CD4-positive, alpha-beta memory T cell (primary cell): ENCODE measurements around the gene EIF4ENIF1. TPM values are rescaled to one million over a fixed set of nuclear protein-coding genes. Genes with fewer than 3 reads are reported as not detected.
"Not testable (repeated sequence)": the region's sequence is repeated elsewhere in the genome, so short reads cannot be mapped to it uniquely, and the experiment has no call there.

Experiments used
- CTCF ChIA-PET: fragments of 350-600 bp; sonication (Branson Sonifier 250); formaldehyde crosslinking; loops from one replicate; lab custom pipeline; 2021; ENCODE audit warnings: inconsistent platforms; ENCODE audit not compliant: partially characterized antibody; lab: Charles Lee
- POLR2A ChIA-PET: fragments of 350-600 bp; sonication (Branson Sonifier 250); formaldehyde crosslinking; loops from one replicate; lab custom pipeline; 2021; ENCODE audit not compliant: partially characterized antibody; lab: Charles Lee
- DNase-seq, 5 donors: peaks; one replicate each; pipeline versions ENCODE4 v3.0.0 to v3.0.0-alpha.2; 2020 to 2022; ENCODE audit warnings: mixed read lengths in 1 of 5
- H3K27ac ChIP-seq: one replicate; pipeline ENCODE4 v1.7.0; 2013; ENCODE audit warnings: low read depth, low read length
- H3K27me3 ChIP-seq: 2 replicates; pipeline ENCODE4 v1.7.0; 2013; ENCODE audit warnings: mild to moderate bottlenecking, low read length, moderate library complexity; ENCODE audit not compliant: insufficient read depth
- H3K36me3 ChIP-seq: 2 replicates; pipeline ENCODE4 v1.7.0; 2013; ENCODE audit warnings: mild to moderate bottlenecking, low read length, moderate library complexity; ENCODE audit not compliant: insufficient read depth
- H3K4me1 ChIP-seq: 2 replicates; pipeline ENCODE4 v1.7.0; 2013; ENCODE audit warnings: mild to moderate bottlenecking, low read length, moderate library complexity; ENCODE audit not compliant: insufficient read depth
- H3K4me3 ChIP-seq, 2 donors: one replicate each; pipeline ENCODE4 v1.7.0; 2013; ENCODE audit warnings: low read length in 2 of 2, mild to moderate bottlenecking in 1 of 2
- H3K9me3 ChIP-seq, 2 donors: one replicate each; pipeline ENCODE4 v1.7.0; 2013; ENCODE audit warnings: low read length in 2 of 2, control low read depth in 1 of 2; ENCODE audit not compliant: control insufficient read depth in 1 of 2
- H3K27ac Mint-ChIP-seq, 7 donors: one replicate each; pipeline ENCODE4 v1.8.0; 2020 to 2021; ENCODE audit warnings: mixed read lengths in 7 of 7, mild to moderate bottlenecking in 6 of 7, inconsistent platforms in 3 of 7, moderate library complexity in 3 of 7
- H3K27me3 Mint-ChIP-seq, 2 donors: one replicate each; pipeline ENCODE4 v1.8.0; 2020 to 2021; ENCODE audit warnings: mixed read lengths in 2 of 2
- H3K36me3 Mint-ChIP-seq, 2 donors: one replicate each; pipeline ENCODE4 v1.8.0; 2020 to 2021; ENCODE audit warnings: mixed read lengths in 2 of 2, inconsistent platforms in 1 of 2, mild to moderate bottlenecking in 1 of 2
- H3K4me1 Mint-ChIP-seq, 4 donors: one replicate each; pipeline ENCODE4 v1.8.0; 2020 to 2021; ENCODE audit warnings: mixed read lengths in 4 of 4, mild to moderate bottlenecking in 1 of 4
- H3K4me3 Mint-ChIP-seq, 8 donors: one replicate each; pipeline ENCODE4 v1.8.0; 2020 to 2021; ENCODE audit warnings: mixed read lengths in 8 of 8, mild to moderate bottlenecking in 7 of 8, moderate library complexity in 6 of 8, inconsistent platforms in 3 of 8
- H3K9me3 Mint-ChIP-seq, 8 donors: one replicate each; pipeline ENCODE4 v1.8.0; 2020 to 2021; ENCODE audit warnings: mixed read lengths in 8 of 8, mild to moderate bottlenecking in 5 of 8, inconsistent platforms in 3 of 8, moderate library complexity in 1 of 8
- intact Hi-C: fragments of 100-400 bp; cut with micrococcal nuclease; formaldehyde crosslinking; loops from one replicate; pipeline ENCODE4 v1.15.1; 2023
- polyA plus RNA-seq, 2 donors: library from polyadenylated mRNA; unstranded; fragments of 300-500 nt; fragmentation: Illumina TruSeq; gene quantifications; one replicate each; pipeline ENCODE4 v1.2.3, GENCODE V29; 2021
- total RNA-seq, 2 experiments: library from RNA; stranded (reverse); gene quantifications; one replicate each; pipeline ENCODE4 v1.2.3, GENCODE V29; 2021

Gene EIF4ENIF1
- total and polyA plus RNA-seq, 4 experiments from 2014 or later: 6.6 to 50.7 (median 29.6) TPM

GRCh38 chr22:31488346-31488883 is 1.2 kb downstream of the EIF4ENIF1 start:
- Mint-ChIP-seq H3K27ac (peak overlapping the region; percentile 81 to 91 (median 88)), H3K27me3 (no peaks in the 10 kb centered on the region), H3K36me3 (peaks cover 15 to 44% of the 10 kb centered on the region in 2 donors), H3K9me3 (no peaks in the 10 kb centered on the region), H3K4me1 (peaks cover 28 to 53% (median 45%) of the 10 kb centered on the region in 4 donors), H3K4me3 (peak overlapping the region; percentile 81 to 88 (median 86))
- intact Hi-C loops: no loop called here
- Histone ChIP-seq H3K36me3 (peaks cover 7% of the 10 kb centered on the region), H3K4me3 (peak overlapping the region; percentile 20 to 52), H3K27ac (peak overlapping the region; percentile 57), H3K27me3 (no peaks in the 10 kb centered on the region), H3K9me3 (no peaks in the 10 kb centered on the region), H3K4me1 (peaks cover 41% of the 10 kb centered on the region)
- no peak for DNase-seq
- POLR2A ChIA-PET: interaction anchor here (1.2 to 2.9 kb wide), 6 partner anchors 8 to 198 kb away, joined by 3 to 11 read pairs (median 6); partner anchors contain the start of genes PIK3IP1 and SFI1
- CTCF ChIA-PET: interaction anchor here (0.8 to 1.4 kb wide), 4 partner anchors 13 to 146 kb away, joined by 3 to 5 read pairs (median 4); no protein-coding TSS in a partner anchor

DNA sequence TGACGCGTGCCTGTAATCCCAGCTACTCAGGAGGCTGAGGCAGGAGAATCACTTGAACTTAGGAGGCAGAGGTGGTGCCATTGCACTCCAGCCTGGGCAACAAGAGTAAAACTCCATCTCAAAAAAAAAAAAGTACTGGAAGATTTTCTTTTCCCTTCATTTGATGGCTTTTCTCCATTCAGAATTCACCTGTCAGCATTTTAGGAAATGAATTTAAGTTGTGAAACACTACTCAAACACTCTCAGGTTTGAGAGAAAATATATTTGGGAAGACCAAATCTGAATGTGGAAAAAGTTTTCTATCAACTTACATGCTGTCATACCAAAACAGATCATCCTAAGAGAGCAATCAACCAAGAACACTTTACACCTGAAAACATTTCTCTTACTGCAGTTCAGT is 2.7 kb downstream of the EIF4ENIF1 start:
- Histone ChIP-seq H3K4me1 (peaks cover 37% of the 10 kb centered on the region), H3K9me3 (no peaks in the 10 kb centered on the region), H3K27me3 (no peaks in the 10 kb centered on the region), H3K27ac (no peak overlapping the region), H3K36me3 (peaks cover 9% of the 10 kb centered on the region), H3K4me3 (no peak overlapping the region)
- CTCF ChIA-PET: no interaction called here
- Mint-ChIP-seq H3K4me1 (peaks cover 29 to 61% (median 45%) of the 10 kb centered on the region in 4 donors), H3K27me3 (no peaks in the 10 kb centered on the region), H3K4me3 (peak overlapping the region in 1 of 8 donors; percentile 10), H3K27ac (peak overlapping the region in 3 of 7 donors; percentile 62 to 84 (median 64)), H3K36me3 (peaks cover 17 to 56% of the 10 kb centered on the region in 2 donors), H3K9me3 (no peaks in the 10 kb centered on the region)
- intact Hi-C loops: no loop called here
- POLR2A ChIA-PET: no interaction called here
- DNase-seq: no peak

GRCh38 chr22:31486369-31486768 is 3.3 kb downstream of the EIF4ENIF1 start:
- H3K36me3 Mint-ChIP-seq: peaks cover 21 to 62% of the 10 kb centered on the region in 2 donors
- Histone ChIP-seq H3K4me1 (peaks cover 31% of the 10 kb centered on the region), H3K36me3 (peaks cover 14% of the 10 kb centered on the region)
- peaks cover 28 to 59% (median 42%) of the 10 kb centered on the region in 4 donors for H3K4me1 Mint-ChIP-seq
- CTCF ChIA-PET, H3K4me3 ChIP-seq, H3K27me3 Mint-ChIP-seq, H3K27me3 ChIP-seq, DNase-seq, H3K9me3 Mint-ChIP-seq, H3K9me3 ChIP-seq, intact Hi-C loops, H3K27ac ChIP-seq: not testable (repeated sequence)
- peak overlapping the region in 1 of 8 donors; percentile 42 for H3K4me3 Mint-ChIP-seq
- POLR2A ChIA-PET: interaction anchor here (0.8 kb wide), 1 partner anchor 8 kb away, joined by 3 read pairs; no protein-coding TSS in a partner anchor
- peak overlapping the region in 2 of 7 donors; percentile 22 to 62 for H3K27ac Mint-ChIP-seq

- intact Hi-C loops, H3K4me3 Mint-ChIP-seq: not testable (repeated sequence)
Measured at GRCh38 chr22:31482470-31482869, 7.2 kb downstream of the EIF4ENIF1 start.

GRCh38 chr22:31481129-31481528 is 8.5 kb downstream of the EIF4ENIF1 start:
- intact Hi-C loops: no loop called here
- no peak for DNase-seq
- Mint-ChIP-seq H3K27me3 (no peaks in the 10 kb centered on the region), H3K36me3 (peaks cover 33 to 59% of the 10 kb centered on the region in 2 donors), H3K9me3 (no peaks in the 10 kb centered on the region), H3K4me1 (peaks cover 12 to 36% (median 23%) of the 10 kb centered on the region in 4 donors), H3K27ac (peak overlapping the region in 1 of 7 donors; percentile 14), H3K4me3 (no peak overlapping the region)
- ChIA-PET POLR2A (no interaction called here), CTCF (no interaction called here)
- H3K4me3 ChIP-seq: no peak overlapping the region
- H3K4me1 ChIP-seq: peaks cover 5% of the 10 kb centered on the region
- peaks cover 24% of the 10 kb centered on the region for H3K36me3 ChIP-seq
- no peaks in the 10 kb centered on the region for H3K9me3 ChIP-seq
- no peaks in the 10 kb centered on the region for H3K27me3 ChIP-seq
- no peak overlapping the region for H3K27ac ChIP-seq

More at GRCh38 chr22:31482470-31482869, 7.2 kb downstream of the EIF4ENIF1 start:
- POLR2A ChIA-PET, H3K27me3 ChIP-seq, H3K27ac ChIP-seq, DNase-seq, CTCF ChIA-PET, H3K4me3 ChIP-seq, H3K9me3 Mint-ChIP-seq, H3K9me3 ChIP-seq, H3K27ac Mint-ChIP-seq, H3K4me1 ChIP-seq, H3K27me3 Mint-ChIP-seq: not testable (repeated sequence)
- Mint-ChIP-seq H3K36me3 (peaks cover 34 to 61% of the 10 kb centered on the region in 2 donors), H3K4me1 (peaks cover 10 to 38% (median 24%) of the 10 kb centered on the region in 4 donors)
- H3K36me3 ChIP-seq: peaks cover 24% of the 10 kb centered on the region

- Histone ChIP-seq H3K4me3 (no peak overlapping the region), H3K9me3 (no peaks in the 10 kb centered on the region), H3K36me3 (peaks cover 17% of the 10 kb centered on the region), H3K4me1 (no peaks in the 10 kb centered on the region), H3K27ac (no peak overlapping the region), H3K27me3 (no peaks in the 10 kb centered on the region)
- no peak for DNase-seq
- CTCF ChIA-PET: interaction anchor here (1.3 kb wide), 1 partner anchor 157 kb away, joined by 3 read pairs; no protein-coding TSS in a partner anchor
- Mint-ChIP-seq H3K9me3 (no peaks in the 10 kb centered on the region), H3K4me3 (no peak overlapping the region), H3K27ac (peak overlapping the region in 1 of 7 donors; percentile 3), H3K36me3 (peaks cover 22 to 35% of the 10 kb centered on the region in 2 donors), H3K27me3 (no peaks in the 10 kb centered on the region), H3K4me1 (peaks cover 8 to 21% (median 14%) of the 10 kb centered on the region in 4 donors)
- POLR2A ChIA-PET: no interaction called here
- intact Hi-C loops: no loop called here
Measured at GRCh38 chr22:31477329-31477728, 12.3 kb downstream of the EIF4ENIF1 start.

GRCh38 chr22:31475800-31476199 is 13.8 kb downstream of the EIF4ENIF1 start:
- ChIA-PET CTCF (no interaction called here), POLR2A (no interaction called here)
- Mint-ChIP-seq H3K27ac (peak overlapping the region in 2 of 7 donors; percentile 36 to 65), H3K4me3 (no peak overlapping the region), H3K27me3 (no peaks in the 10 kb centered on the region), H3K9me3 (no peaks in the 10 kb centered on the region), H3K4me1 (peaks cover 9 to 21% (median 13%) of the 10 kb centered on the region in 4 donors), H3K36me3 (peaks cover 23 to 31% of the 10 kb centered on the region in 2 donors)
- Histone ChIP-seq H3K4me1 (no peaks in the 10 kb centered on the region), H3K36me3 (peaks cover 4% of the 10 kb centered on the region), H3K27ac (no peak overlapping the region), H3K9me3 (no peaks in the 10 kb centered on the region), H3K4me3 (no peak overlapping the region), H3K27me3 (no peaks in the 10 kb centered on the region)
- DNase-seq: no peak
- intact Hi-C loops: no loop called here
